ENCODE data around the gene LRRC49.

LRRC49 gene

GRCh38 chr15:71092056-71092600, 199.5 kb downstream of the LRRC49 start:
- no peak for DNase-seq (ENCODE audit: low read depth)

- DNase-seq (ENCODE audit: low read depth): no peak
These were observed 200.7 kb downstream of the LRRC49 start for GRCh38 chr15:71093054-71094024.

- DNase-seq (ENCODE audit: low read depth): no peak
These were observed 201.5 kb downstream of the LRRC49 start for GRCh38 chr15:71094137-71094536.

GRCh38 chr15:71096676-71097075, 204.1 kb downstream of the LRRC49 start:
- DNase-seq (ENCODE audit: low read depth): no peak

GRCh38 chr15:71097890-71098289, 205.3 kb downstream of the LRRC49 start:
- DNase-seq (ENCODE audit: low read depth): no peak

- DNase-seq (ENCODE audit: low read depth): no peak
These were observed 206.3 kb downstream of the LRRC49 start for GRCh38 chr15:71098920-71099319.
